GM10266 (cell line): Measurements from ENCODE around the gene BCAP29.

Experiments
- DNase-seq: peaks from one replicate; pipeline ENCODE4 v3.0.0; 2012; ENCODE audit errors: extremely low spot score
- CTCF ChIP-seq: IDR thresholded peaks from 2 replicates; pipeline ENCODE4 v1.5.1; 2012; ENCODE audit warnings: mild to moderate bottlenecking, low read depth; ENCODE audit not compliant: control insufficient read depth, insufficient read depth; ENCODE audit errors: missing control alignments

Gene BCAP29

GRCh38 chr7:107641676-107642075 is 61.6 kb downstream of the BCAP29 start:
- no peak for DNase-seq

GRCh38 chr7:107642501-107642900 is 62.5 kb downstream of the BCAP29 start:
- no peak for DNase-seq
- no peak for TF ChIP-seq CTCF

More at GRCh38 chr7:107641676-107642075, 61.6 kb downstream of the BCAP29 start:
- no peak for TF ChIP-seq CTCF

GRCh38 chr7:107643407-107643806 is 63.4 kb downstream of the BCAP29 start:
- no peak for TF ChIP-seq CTCF
- no peak for DNase-seq

GRCh38 chr7:107643938-107644308 is 63.9 kb downstream of the BCAP29 start:
- TF ChIP-seq CTCF = no peak
- no peak for DNase-seq

GRCh38 chr7:107644309-107644974 is 64.4 kb downstream of the BCAP29 start:
- DNase-seq = no peak

GRCh38 chr7:107652642-107653041 is 72.6 kb downstream of the BCAP29 start:
- DNase-seq = no peak
- no peak for TF ChIP-seq CTCF

More at GRCh38 chr7:107644309-107644974, 64.4 kb downstream of the BCAP29 start:
- no peak for TF ChIP-seq CTCF

- no peak for DNase-seq
- TF ChIP-seq CTCF = no peak
Measured at GRCh38 chr7:107658467-107658866, 78.4 kb downstream of the BCAP29 start.
